WTC11 (cell line): ENCODE measurements around the gene ITGA8. TPM values are rescaled to one million over a fixed set of nuclear protein-coding genes. Genes with fewer than 3 reads are reported as not detected.

Experiments
- ATAC-seq: fragments of 200-7000 bp; cut with Tn5 transposase; 2 replicates; pipeline ENCODE4 v1.10.0; 2021; ENCODE audit warnings: mild to moderate bottlenecking, moderate library complexity
- CTCF ChIA-PET: fragments of 300-600 bp; sonication (Branson Sonifier 250); formaldehyde crosslinking; loops from one replicate; lab custom pipeline; 2021; ENCODE audit warnings: antibody characterized with exemption; lab: Charles Lee
- POLR2A ChIA-PET: fragments of 350-600 bp; sonication (Branson Sonifier 250); formaldehyde crosslinking; loops from one replicate; lab custom pipeline; 2021; ENCODE audit warnings: antibody characterized with exemption; lab: Charles Lee
- DNase-seq: peaks from one replicate; pipeline ENCODE4 v3.0.0; 2021; ENCODE audit warnings: low spot score
- H3K27ac Mint-ChIP-seq: 2 replicates; pipeline ENCODE4 v1.8.0; 2021; ENCODE audit warnings: mixed read lengths
- H3K27me3 Mint-ChIP-seq: 2 replicates; pipeline ENCODE4 v1.8.0; 2021; ENCODE audit warnings: low read depth, mild to moderate bottlenecking, moderate library complexity, mixed read lengths
- H3K36me3 Mint-ChIP-seq: 2 replicates; pipeline ENCODE4 v1.8.0; 2021; ENCODE audit warnings: mixed read lengths
- H3K4me1 Mint-ChIP-seq: 2 replicates; pipeline ENCODE4 v1.8.0; 2022; ENCODE audit warnings: mixed read lengths
- H3K4me3 Mint-ChIP-seq: 2 replicates; pipeline ENCODE4 v1.8.0; 2021; ENCODE audit warnings: mild to moderate bottlenecking, moderate library complexity, mixed read lengths
- H3K9me3 Mint-ChIP-seq: 2 replicates; pipeline ENCODE4 v1.8.0; 2021; ENCODE audit warnings: mixed read lengths
- ATF1 ChIP-seq: sonication (generic); formaldehyde crosslinking; IDR thresholded peaks from 2 replicates; pipeline ENCODE4 v1.8.1; 2023; ENCODE audit warnings: mild to moderate bottlenecking, moderate library complexity, missing genetic modification reagents
- CBFB ChIP-seq: sonication (generic); formaldehyde crosslinking; IDR thresholded peaks from 2 replicates; pipeline ENCODE4 v1.8.1; 2022; ENCODE audit warnings: mild to moderate bottlenecking, low read depth, missing genetic modification reagents
- CDX4 ChIP-seq: fragments of 250-450 bp; sonication (Bioruptor Pico); IDR thresholded peaks from 2 replicates; pipeline ENCODE4 v1.9.0; 2021; ENCODE audit warnings: moderate library complexity, mild to moderate bottlenecking, inconsistent platforms, borderline replicate concordance
- ELF4 ChIP-seq: sonication (generic); formaldehyde crosslinking; IDR thresholded peaks from 2 replicates; pipeline ENCODE4 v1.8.1; 2022; ENCODE audit warnings: low read depth, mild to moderate bottlenecking, moderate library complexity, missing genetic modification reagents
- IRF1 ChIP-seq: sonication (generic); formaldehyde crosslinking; IDR thresholded peaks from 2 replicates; pipeline ENCODE4 v1.8.0; 2023; ENCODE audit warnings: missing genetic modification reagents
- IRF2 ChIP-seq: sonication (generic); formaldehyde crosslinking; IDR thresholded peaks from 2 replicates; pipeline ENCODE4 v1.8.0; 2022; ENCODE audit warnings: low read depth, missing genetic modification reagents, borderline replicate concordance
- MXD4 ChIP-seq: fragments of 250-450 bp; sonication (Bioruptor Pico); IDR thresholded peaks from 2 replicates; pipeline ENCODE4 v1.8.0; 2021; ENCODE audit warnings: mild to moderate bottlenecking, moderate library complexity, borderline replicate concordance
- PREB ChIP-seq: sonication (generic); formaldehyde crosslinking; IDR thresholded peaks from 2 replicates; pipeline ENCODE4 v1.8.1; 2022; ENCODE audit warnings: mild to moderate bottlenecking, missing genetic modification reagents, moderate library complexity, borderline replicate concordance
- RELA ChIP-seq: sonication (generic); formaldehyde crosslinking; IDR thresholded peaks from 2 replicates; pipeline ENCODE4 v1.8.1; 2022; ENCODE audit warnings: missing genetic modification reagents, mild to moderate bottlenecking, borderline replicate concordance
- SP1 ChIP-seq: sonication (generic); formaldehyde crosslinking; conservative IDR thresholded peaks from 2 replicates; pipeline ENCODE4 v1.8.1; 2022; ENCODE audit warnings: missing genetic modification reagents
- TEAD4 ChIP-seq: sonication (generic); formaldehyde crosslinking; IDR thresholded peaks from 2 replicates; pipeline ENCODE4 v1.8.0; 2022; ENCODE audit warnings: mild to moderate bottlenecking, missing genetic modification reagents
- USF2 ChIP-seq: sonication (generic); formaldehyde crosslinking; IDR thresholded peaks from 2 replicates; pipeline ENCODE4 v1.8.1; 2023; ENCODE audit warnings: mild to moderate bottlenecking, missing genetic modification reagents, moderate library complexity
- ZNF138 ChIP-seq: sonication (generic); formaldehyde crosslinking; conservative IDR thresholded peaks from 2 replicates; pipeline ENCODE4 v1.8.1; 2022; ENCODE audit warnings: mild to moderate bottlenecking, moderate library complexity, missing genetic modification reagents
- ZNF263 ChIP-seq: sonication (generic); formaldehyde crosslinking; IDR thresholded peaks from 2 replicates; pipeline ENCODE4 v1.8.1; 2022; ENCODE audit warnings: low read depth, mild to moderate bottlenecking, moderate library complexity, missing genetic modification reagents
- ZNF416 ChIP-seq: fragments of 250-450 bp; sonication (Bioruptor Pico); IDR thresholded peaks from 2 replicates; pipeline ENCODE4 v1.9.0; 2021; ENCODE audit warnings: mild to moderate bottlenecking, inconsistent platforms
- ZNF423 ChIP-seq: fragments of 250-450 bp; sonication (Bioruptor Pico); IDR thresholded peaks from 2 replicates; pipeline ENCODE4 v2.1.2; 2022; ENCODE audit warnings: mild to moderate bottlenecking, moderate library complexity
- total RNA-seq: library from RNA; stranded (reverse); gene quantifications from 3 replicates; pipeline ENCODE4 v1.2.3, GENCODE V29; 2021

Gene ITGA8
- total RNA-seq, 1 experiment from 2014 or later, result not detected

- POLR2A ChIA-PET, result no interaction called here
- H3K4me1 Mint-ChIP-seq, result no peaks in the 10 kb centered on the region
- peaks cover 5% of the 10 kb centered on the region for H3K9me3 Mint-ChIP-seq
- DNase-seq (no peak), ATAC-seq (no peak)
- CTCF ChIA-PET, result no interaction called here
- H3K27me3 Mint-ChIP-seq, result peaks cover 4% of the 10 kb centered on the region
- H3K4me3 Mint-ChIP-seq, result no peak overlapping the region
- no peak for TF ChIP-seq IRF2 (CRISPR knock-in tag)
- no peak for TF ChIP-seq ATF1 (CRISPR knock-in tag)
- no peak for TF ChIP-seq ZNF263
- no peak for TF ChIP-seq MXD4 (CRISPR knock-in tag)
- no peak overlapping the region for H3K27ac Mint-ChIP-seq
- no peaks in the 10 kb centered on the region for H3K36me3 Mint-ChIP-seq
Measured at GRCh38 chr10:15624401-15625196, 95.1 kb downstream of the ITGA8 start.

DNA sequence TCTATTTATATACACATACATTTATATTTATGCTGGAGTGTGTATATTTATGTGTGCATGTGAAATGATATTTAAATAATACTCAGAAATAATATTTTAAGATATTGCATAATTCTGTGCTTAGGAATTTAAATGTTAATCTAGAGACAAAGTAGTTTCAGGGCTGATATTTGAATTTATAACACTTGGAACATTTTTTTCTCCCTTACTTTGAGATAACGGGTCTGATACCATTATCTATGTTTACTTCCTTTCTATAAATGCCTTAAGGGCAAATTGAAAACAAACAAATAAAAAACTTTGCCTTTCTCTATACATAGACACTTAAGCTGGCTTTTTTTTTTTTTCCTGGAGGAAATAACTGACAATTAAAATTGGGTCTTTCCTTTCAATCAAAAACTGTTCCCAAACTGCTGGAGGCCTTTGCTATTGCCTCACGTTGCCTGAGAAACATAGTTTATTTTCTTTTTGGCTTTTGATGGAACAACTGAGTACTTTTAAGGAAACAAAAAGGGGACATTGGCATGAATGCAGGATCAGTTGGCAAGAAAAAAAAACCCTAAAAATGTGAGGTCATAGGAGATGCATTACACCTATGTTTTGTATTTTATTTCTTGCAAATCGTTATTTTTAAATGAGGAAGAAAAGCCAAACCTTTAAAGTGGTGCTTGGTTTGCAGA, 98.7 kb downstream of the ITGA8 start:
- H3K27me3 Mint-ChIP-seq, result peaks cover 4% of the 10 kb centered on the region
- TF ChIP-seq IRF2 (CRISPR knock-in tag), result no peak
- no peaks in the 10 kb centered on the region for H3K4me1 Mint-ChIP-seq
- POLR2A ChIA-PET, result no interaction called here
- H3K9me3 Mint-ChIP-seq, result peaks cover 4% of the 10 kb centered on the region; the same call in 1 of the 2 replicates
- DNase-seq (no peak), ATAC-seq (no peak)
- CTCF ChIA-PET, result interaction anchor here (0.6 kb wide), 1 partner anchor 1308 kb away, joined by 4 read pairs; no protein-coding TSS in a partner anchor
- H3K27ac Mint-ChIP-seq, result no peak overlapping the region
- H3K4me3 Mint-ChIP-seq, result no peak overlapping the region
- no peaks in the 10 kb centered on the region for H3K36me3 Mint-ChIP-seq

DNA sequence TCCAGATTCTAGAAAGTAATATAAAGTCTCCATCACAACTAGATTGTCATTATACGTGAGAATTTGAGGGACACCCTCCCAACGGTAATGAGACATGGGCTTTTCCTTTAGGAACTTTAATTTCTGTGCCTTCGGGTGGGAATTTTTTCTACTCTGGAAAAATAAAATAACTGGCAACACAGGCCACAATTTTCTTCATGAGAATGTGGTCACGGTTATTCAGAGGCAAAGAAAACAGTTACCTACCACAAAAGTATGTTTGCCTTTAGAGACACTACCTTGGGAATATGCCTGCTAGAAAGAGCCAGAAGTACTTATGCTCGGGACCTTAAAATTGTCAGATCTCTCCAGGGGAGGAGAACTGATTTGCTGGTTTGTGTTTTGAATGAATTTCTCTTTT, 99.4 kb downstream of the ITGA8 start:
- ATAC-seq (no peak), DNase-seq (no peak)
- ChIA-PET POLR2A (no interaction called here), CTCF (interaction anchor here (0.6 kb wide), 1 partner anchor 1309 kb away, joined by 4 read pairs; no protein-coding TSS in a partner anchor)
- H3K4me3 Mint-ChIP-seq, result no peak overlapping the region
- no peak for TF ChIP-seq IRF1 (CRISPR knock-in tag)
- TF ChIP-seq ATF1 (CRISPR knock-in tag), result no peak
- no peaks in the 10 kb centered on the region for H3K36me3 Mint-ChIP-seq
- no peak overlapping the region for H3K27ac Mint-ChIP-seq
- peaks cover 7% of the 10 kb centered on the region for H3K27me3 Mint-ChIP-seq
- no peaks in the 10 kb centered on the region for H3K4me1 Mint-ChIP-seq
- peaks cover 4% of the 10 kb centered on the region; the same call in 1 of the 2 replicates for H3K9me3 Mint-ChIP-seq

DNA sequence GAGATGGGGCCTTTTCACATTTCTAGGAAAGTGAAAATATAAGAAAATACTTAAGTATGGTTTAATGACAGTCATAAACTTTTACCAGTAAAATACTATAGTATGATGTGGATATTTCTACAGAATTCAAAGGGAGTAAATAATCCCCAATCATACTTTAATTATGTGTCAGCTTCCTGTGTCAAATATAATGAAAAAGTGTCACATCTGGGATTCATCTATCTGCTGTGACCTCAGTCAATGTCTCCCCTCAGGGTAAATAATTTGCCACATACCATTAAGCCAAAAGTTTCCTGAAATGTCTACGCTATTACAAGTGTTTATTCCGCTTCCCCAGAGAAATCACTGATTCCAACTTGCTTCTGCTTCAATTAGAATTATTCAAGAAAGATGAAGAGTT, 110.5 kb downstream of the ITGA8 start:
- no peak for DNase-seq
- ChIA-PET POLR2A (interaction anchor here (0.6 kb wide), 1 partner anchor 121 kb away, joined by 3 read pairs; no protein-coding TSS in a partner anchor), CTCF (interaction anchor here (3.1 kb wide), 1 partner anchor 24 kb away, joined by 9 read pairs; no protein-coding TSS in a partner anchor)
- Mint-ChIP-seq H3K27ac (no peak overlapping the region), H3K27me3 (no peaks in the 10 kb centered on the region), H3K4me3 (no peak overlapping the region), H3K36me3 (no peaks in the 10 kb centered on the region), H3K9me3 (no peaks in the 10 kb centered on the region), H3K4me1 (no peaks in the 10 kb centered on the region)
- TF ChIP-seq PREB (CRISPR knock-in tag) (no peak), ATF1 (CRISPR knock-in tag) (no peak), ELF4 (no peak), USF2 (CRISPR knock-in tag) (no peak), RELA (CRISPR knock-in tag) (no peak), TEAD4 (no peak), CBFB (no peak), ZNF423 (no peak), ZNF416 (CRISPR knock-in tag) (no peak), ZNF138 (CRISPR knock-in tag) (no peak), CDX4 (CRISPR knock-in tag) (no peak), SP1 (no peak)
- TF ChIP-seq, all 79 proteins: peak for 0
- ATAC-seq, result no peak
